ENCODE results near the gene GAS2L3.
A peak's percentile ranks its signal among the peaks of the same experiment; 100 is the strongest.
"Not testable (repeated sequence)": the region's sequence is repeated elsewhere in the genome, so short reads cannot be mapped to it uniquely, and the experiment has no call there.

GAS2L3 gene

DNA sequence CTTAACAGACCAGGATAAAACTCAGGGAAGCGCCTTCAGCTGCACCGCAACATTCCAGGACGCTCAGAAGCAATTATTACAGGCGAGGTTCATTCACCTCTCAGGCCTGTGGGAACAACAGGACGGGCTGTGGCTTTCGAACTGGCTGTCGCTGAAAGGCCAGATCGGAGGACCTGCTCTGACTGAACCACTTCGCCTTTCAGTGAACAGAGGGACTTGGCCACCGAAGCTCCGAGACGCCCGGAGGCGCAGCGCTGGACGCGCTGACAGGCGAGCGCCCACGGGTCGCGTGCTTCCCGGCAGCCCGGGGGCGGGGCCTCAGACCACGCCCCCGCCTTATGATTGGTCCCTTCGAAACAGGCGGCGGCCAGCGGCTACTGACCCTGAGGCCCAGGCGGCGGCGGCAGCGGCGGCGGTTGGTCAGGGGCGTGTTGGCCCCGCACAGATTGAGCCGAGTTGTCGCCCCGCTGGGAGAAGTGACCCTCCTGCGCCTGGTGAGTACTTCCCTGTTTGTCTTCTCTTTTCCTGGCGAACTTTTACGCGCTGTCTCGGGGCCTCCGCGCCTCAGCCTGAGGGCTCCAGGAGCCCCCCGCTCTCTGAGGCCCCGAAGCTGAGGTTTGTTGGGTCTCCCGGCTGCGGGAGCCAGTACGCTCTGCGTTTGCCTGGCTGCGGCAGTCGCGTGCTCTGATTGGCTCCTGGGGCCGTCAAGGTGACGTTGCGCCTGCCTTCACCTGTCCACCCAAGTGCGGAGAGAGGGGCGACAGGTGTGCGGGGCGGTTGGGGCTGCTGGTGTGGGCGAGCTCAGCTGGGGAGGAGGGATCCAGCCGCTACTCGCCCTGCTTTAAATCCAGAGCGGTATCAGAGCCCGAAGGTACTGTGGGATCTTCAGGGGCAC lies at the start of gene GAS2L3:
Gene GAS2L3 (plus strand): TSS at position 393 of the 895 bp plus-strand sequence. CDS start 21,221 bp downstream, outside the sequence.
- peak; percentile 81 for DNase-seq

DNA sequence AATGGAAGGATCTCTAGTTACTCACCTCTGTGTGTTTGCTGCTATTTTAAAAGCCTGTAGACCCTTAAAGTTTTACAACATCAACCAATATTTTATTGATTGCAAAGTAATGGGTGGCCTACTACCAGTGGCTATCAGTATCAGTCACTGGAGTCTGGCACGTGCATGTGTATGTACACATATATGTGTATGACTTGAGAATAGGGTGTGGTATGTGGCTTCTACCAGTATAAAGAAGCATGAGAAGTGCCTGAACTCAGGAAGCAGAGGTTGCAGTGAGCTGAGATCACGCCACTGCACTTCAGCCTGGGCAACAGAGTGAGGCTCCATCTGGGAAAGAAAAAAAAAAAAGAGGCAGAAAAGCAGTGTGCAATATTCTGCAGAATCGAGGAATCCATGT lies 45.5 kb upstream of the GAS2L3 start:
- DNase-seq, result no peak

DNA sequence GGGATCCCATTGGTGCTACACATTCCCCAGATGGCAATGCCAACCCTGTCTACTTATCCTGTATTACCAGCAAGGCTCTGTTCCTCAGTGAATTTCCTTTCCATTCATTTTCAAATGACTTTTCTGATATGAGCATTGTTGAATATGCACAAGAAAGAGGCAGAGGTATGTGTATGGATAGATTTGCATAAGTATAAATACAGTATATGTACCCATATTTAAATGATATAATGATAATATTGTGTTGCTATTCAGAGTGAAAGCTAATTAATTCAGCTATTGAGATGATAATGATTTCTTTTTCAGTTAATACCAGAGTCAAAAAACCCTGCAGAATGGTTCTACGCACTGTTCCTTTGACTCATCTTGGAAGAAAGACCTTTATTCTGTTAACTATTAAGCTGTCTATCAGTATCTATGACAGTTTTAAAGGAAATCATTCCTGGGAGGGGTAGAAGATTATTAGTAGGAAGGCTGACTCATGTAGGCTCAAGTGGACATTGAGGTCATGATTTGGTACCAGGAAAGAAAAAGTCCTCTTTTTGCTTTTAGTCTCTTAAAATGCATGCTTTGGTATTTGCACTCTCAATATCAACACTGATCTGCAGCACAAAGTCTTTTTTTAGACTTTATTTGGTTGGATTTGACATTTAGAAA lies 44.9 kb upstream of the GAS2L3 start:
- no peak for DNase-seq

DNA sequence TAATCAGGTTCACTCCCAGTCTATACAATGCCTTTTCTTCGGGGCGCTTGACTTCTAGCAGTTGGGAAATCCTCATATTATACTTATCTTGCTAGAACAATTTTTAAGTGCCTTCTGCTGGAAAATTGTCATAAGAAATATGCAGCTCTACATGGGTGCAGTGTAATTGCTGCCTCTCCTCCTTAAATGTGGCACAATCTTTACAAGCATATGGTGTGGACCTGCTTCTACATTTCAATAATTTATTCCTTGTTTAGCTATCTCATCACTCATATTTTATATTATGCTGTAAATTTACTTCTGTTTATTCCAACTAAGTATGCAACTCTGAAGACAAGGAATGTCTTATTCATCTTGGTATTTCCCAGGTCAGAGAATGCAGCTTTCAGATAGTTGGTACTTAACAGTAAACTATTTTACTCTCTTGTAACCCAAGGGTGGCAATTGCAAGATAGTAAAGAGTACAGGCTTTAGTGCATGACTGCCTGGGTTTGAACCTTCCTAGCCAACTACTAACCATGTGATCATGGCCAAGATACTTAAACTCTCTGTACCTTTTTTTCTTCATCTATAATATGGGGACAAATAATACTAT lies 43.6 kb upstream of the GAS2L3 start:
- DNase-seq, result no peak

DNA sequence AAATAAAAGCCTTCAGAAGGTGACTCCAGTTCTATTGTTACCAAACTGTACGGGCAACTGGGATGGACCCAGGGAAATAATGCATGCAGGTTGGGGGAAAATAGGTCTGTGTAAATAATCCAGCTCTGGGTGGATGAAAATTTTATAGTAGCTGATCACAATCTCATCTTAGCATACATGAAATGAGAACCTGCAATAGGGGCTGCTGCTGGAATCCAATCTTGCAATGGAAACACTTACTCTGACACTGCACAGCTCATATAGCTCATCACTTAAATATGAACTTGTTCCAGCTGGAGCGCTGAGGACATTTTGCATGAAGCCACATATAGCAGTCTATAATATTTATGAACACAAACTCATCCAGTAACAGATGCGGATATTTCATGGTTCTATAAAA lies 40.1 kb upstream of the GAS2L3 start:
- DNase-seq, result no peak

DNA sequence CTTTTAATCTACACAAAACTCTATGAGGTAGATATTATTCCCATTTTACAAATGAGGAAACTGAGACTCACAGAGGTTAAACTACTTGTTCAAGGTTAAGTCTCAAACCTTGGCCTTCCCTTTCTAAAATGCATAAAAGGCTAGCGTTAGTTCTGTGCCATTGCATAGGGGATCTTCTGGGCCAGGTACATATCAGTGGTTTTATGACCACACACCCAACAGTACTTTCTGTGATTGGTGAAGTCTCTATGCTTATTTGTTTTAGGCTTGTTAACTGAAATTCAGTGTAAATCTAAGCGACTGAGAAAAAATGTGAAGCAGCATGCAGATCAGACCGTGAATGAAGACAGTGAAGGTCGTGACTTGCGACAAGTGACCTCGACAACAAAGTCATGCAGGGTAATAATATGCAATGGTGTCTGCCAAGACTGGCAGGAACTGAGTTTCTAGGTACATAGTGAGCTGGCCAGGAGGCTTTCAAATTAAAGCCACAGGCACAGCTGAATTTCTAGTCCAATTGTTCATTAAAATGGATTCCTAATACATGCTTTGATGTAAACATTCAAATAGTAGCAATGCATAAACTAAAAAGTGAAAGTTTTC lies 38.8 kb upstream of the GAS2L3 start:
- DNase-seq, result no peak

DNA sequence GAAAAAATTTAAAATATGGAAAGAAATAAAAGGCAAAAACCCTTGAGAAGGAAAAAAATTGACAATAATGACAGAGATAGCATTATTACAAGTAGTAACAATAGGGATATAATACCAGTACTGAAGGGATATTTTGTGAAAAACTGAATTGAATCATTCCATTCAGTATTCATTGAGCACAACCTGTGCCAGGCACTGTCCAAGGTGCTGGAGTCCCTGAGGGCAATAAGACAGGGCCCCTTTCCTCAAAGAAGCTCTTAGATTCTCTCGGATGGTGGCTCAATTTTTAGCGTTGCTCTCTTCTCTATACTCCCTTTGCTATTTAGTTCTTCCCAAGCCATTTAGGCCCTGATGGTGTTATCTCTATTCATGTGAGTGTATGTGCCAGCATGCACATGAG lies 34.3 kb upstream of the GAS2L3 start:
- no peak for DNase-seq

DNA sequence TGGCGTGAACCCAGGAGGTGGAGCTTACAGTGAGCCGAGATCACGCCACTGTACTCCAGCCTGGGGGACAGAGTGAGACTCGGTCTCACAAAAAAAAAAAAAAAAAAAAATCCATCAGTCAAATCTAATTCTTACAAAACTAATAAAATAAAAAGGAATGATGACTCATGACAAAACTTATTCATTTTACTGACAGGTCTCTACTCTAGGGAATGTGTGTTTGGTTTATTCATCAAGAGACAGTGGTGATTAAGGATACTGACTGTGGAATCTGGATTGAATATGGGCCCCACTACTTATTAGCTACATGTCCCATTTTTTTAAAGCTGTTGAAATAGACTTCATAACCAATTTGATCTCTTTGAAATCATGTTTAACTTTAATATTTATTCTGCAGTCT lies 29.3 kb upstream of the GAS2L3 start:
- DNase-seq, result no peak

DNA sequence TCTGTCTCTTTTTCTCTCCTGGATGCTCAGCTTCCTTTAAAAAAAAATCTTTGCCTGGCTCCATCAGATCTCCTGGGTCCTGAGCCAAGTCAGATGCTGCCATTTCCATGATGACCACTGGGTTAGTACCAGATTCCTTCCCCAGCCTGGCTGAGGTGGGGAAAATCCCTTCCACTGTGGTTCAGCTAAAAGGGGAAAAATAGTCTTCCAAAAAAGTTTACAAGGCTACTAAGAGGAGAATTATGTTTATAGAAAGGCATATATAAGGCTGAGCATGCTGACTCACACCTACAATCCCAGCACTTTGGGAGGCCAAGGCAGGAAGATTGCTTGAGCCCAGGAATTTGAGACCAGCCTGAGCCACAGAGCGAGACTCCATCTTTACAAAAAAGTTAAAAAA lies 28.4 kb upstream of the GAS2L3 start:
- DNase-seq, result no peak

DNA sequence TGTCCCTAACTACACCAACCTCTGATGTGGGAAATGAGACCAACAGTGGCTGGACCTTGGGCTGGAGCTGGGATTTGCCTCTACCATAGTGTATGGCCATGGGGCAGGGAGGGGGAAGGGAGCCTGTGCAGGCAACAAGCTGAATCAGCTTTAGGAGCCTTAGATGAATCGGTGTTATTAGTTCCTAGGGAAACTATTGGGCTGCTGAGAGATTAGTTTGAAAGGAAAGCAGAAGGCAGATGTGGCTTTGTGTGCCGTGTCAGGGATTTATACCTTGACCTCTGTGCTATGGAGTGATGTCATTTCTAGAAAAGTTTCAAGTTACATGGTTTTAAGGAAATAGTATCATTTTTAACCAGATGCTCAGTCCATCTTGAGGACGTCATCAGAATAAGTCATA lies 19.5 kb upstream of the GAS2L3 start:
- no peak for DNase-seq

DNA sequence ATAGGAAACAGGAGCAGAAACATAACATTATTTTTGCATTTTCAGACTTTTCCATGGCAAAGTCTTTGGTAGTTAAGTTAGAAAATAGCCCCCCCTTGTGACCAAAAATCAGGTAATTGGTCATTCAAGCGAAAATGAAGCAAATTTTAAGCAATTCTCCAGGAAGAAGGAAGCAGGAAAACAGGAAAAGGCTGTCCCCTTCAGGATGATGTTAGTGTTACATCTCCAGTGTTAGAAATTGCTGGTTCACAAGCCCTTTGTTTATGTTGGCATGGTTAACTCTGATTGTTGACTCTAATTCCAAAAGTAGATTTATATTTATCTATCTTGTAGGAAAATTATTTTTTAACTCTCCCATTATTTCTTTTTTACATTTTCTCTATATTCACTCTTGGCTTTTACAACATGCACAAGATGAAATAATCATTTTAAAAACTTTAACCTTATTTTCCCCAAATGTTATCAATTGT lies 18.8 kb upstream of the GAS2L3 start:
- no peak for DNase-seq

DNA sequence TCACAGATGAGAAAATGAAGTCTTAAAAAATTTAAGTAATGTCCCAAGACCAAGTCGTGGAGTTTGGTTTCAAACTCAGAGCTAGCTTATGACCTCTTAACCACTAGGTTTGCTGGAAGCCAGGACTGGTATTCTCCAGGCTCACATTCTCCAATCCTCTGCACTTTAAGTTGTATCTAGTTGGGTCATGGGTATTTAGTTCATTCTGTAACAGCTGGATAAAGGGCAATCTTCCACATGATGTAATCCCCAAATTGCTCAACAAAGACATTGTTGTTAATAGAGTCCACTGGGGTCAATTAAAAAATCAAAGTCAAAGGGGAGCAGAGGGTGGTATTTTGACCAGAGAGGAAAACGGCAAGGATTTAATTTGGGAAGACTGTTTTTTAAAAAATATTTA lies 17.8 kb upstream of the GAS2L3 start:
- DNase-seq, result no peak

DNA sequence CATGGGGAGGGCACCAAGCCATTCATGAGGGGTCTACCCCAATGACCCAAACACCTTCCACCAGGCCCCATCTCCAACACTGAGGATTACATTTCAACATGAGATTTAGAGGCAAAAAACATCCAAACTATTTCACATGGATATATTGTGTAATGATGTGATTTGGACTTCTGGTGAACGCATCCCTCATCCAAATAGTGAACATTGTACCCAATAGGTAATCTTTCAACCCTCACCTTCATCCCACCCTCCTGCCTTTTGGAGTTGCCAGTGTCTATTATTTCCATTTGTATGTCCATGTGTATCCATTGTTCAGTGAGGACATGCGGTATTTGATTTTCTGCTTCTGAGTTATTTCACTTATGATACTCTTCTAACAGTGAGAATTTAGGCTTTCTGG lies 16.1 kb upstream of the GAS2L3 start:
- no peak for DNase-seq

DNA sequence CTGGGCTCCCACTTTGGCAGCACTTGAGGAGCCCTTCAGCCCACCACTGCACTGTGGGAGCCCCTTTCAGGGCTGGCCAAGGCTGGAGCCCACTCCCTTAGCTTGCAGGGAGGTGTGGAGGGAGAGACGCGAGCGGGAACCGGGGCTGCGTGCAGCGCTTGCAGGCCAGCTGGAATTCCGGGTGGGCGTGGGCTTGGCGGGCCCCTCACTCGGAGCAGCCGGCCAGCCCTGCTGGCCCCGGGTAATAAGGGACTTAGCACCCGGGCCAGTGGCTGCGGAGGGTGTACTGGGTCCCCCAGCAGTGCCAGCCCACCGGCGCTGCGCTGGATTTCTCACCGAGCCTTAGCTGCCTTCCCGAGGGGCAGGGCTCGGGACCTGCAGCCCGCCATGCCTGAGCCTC lies 14.2 kb upstream of the GAS2L3 start:
- not testable (repeated sequence) for DNase-seq

DNA sequence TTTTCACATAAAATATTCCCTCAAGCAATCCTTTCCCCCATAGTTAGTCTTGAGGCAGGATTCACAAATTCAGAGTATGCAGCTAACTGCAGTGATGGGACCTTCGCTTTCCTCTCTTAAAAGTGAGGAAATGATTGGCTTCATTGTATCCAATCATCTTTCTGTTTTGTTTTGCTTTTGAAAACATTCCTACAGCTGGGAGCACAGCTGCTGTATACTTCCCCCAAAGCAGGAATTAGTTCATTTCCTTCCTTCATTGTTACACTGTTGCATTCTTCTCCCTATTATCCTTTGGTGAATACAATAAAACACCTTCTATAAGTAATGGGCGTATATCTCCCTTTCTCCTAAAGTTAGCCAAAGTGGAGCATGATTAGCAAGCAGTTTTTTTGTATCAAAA lies 9.4 kb upstream of the GAS2L3 start:
- DNase-seq, result no peak

DNA sequence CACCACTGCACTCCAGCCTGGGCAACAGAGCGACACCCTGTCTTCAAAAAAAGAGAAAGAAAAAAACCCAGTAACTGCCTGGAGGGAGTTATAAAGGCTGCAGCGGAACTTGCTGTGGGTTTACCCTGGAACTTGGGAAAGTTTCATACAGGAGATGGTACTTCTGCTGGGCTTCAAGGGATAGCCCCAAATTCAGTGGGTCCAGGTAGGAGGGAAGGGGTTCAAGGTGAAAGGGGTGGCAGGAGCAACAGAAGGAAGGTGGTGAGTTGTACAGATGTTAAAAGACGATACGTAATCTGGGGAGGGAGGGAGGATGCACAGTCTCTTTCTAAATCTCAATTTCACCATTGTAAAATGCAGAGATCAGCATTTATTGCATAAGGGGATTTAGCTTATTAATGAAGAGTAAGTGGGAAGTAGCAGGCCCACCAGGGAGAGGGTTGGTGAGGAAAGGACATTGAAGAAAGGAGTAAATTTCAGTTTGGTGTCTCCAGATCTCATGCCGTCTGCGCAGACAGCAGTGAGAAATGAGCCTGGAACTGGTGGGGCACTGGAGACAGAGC lies 8.5 kb upstream of the GAS2L3 start:
- no peak for DNase-seq

DNA sequence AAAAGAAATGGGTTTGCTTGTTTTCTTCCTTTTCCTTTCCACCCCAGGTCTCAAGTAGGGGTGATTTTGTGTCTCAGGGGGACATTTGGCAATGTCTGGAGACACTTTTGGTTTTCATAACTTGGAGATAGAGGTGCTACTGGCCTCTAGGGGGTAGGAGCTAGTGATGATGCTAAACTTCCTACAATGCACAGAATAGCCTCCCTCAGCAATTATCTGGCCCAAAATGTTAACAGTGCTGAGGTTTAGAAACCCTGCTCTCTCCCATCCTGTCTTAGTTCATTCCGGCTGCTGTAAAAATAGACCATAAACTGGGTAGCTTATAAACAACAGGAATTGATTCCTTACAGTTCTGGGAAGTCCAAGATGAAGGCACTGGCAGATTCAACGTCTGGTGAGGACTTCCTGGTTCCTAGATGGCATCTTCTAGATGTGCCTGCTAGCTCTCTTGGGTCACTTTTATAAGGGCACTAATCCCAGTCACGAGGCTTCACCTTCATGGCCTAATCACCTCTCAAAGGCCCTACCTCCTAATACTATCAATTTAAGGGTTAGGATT lies 7.4 kb upstream of the GAS2L3 start:
- DNase-seq, result no peak

DNA sequence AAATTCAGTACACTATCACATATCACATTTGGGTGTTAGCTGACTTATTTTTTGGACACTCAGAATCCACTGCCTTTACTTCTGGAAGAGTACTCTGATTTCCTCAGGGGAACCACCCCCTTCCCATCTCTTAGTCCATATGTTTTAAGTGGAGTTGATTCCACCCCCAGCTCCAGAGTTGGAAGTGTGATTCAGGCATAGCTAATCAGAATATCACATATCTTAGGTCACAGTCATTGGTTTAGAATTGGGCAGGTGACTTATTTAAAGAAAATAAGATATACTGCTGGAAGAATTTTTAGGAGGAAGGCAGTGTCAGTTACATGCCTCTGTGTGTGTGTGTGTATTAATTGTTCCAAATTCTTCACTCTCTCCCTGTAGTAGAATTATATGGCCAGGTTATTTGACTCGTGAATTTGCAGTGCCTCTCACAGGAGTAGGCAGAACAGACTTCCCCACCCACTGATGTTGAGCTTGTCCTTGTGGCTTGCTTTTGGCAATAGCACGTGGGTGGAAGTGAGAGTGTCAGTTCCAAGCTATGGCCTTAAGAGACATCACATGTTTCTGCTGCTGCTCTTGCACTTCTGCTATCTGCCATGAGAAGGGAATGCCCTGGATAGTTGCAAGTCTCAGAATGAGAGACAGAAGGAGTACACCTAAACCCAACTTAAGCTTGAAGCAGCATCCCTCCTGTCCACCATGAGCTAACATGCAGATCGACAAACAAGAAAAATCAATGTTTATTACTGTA lies 6.4 kb upstream of the GAS2L3 start:
- DNase-seq, result no peak

DNA sequence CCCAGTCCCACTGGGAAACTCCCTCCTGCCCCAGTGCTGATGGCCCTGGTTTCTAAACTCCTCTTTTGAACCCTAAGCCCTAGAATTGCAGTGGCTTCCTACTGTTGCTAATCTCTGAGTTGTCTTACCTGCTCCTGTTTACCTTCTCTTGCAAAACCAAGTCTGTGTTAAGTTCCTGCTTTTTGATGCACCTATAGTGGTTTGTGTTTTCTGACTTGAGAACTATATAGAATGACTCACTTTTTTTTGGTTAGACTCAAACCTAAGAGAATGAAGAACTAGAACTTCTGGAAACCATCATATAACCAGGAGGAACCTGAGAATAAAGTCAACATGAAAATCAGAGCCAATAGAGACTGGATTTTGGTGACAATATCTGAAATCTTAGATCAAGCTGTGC lies 5.5 kb upstream of the GAS2L3 start:
- no peak for DNase-seq

DNA sequence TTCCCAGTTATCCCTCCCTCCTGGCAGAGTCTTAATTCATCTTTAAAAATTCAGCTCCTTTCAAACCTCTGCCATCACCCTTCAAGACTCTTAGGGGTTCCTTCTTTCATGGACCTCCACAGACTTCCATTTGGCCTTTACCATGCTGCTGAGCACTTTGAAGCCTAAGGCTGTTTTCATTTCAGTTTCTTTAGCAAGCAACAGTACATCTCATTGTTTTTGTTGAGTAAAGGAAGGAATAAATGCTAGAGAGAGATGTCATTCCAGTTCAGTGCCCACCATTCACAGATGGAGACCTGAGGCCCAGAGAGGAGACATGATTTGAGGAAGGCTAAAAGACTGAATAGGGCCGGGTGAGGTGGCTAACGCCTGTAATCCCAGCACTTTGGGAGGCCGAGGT lies 1.3 kb upstream of the GAS2L3 start:
- no peak for DNase-seq

DNA sequence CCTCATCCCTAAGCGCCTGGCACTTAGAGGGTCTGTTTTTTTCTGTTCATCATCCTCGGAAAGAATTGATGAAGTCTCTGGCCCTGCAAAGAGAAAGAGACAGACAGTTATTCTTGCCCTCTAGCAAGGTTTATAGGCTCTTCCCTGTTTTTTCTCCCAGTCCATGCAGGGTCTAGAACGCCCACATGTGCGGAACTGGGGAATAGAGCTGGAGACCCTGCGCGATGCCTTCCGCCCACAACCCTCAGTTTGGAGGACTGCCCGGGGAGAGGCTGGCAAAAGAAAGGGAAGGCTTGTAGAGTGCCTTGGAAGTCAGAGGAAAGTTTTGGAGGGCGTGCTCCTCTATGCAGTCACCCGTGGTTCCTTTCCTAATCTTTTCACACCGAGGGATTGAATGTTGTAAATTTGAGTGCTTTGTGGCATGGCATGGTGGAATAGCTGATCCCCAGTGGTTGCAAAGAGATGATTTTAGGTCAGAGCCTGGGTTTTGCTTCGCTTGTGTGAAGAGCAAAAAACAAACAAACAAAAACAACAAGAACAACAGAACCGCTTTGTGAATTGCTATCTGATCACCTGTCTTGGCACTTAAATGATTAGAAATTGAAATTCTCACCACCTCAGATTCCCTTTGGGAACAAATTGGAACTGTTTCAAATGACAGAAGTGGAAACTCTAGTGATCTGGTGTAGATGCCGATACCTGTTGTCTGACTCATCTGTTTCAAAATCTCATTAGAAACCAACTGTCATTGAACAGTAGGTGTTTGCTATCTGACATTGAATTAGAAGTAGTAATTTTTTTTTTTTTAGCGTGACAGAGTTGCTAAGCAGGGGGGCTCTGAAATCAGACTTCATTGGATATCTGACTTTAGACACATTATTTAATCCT lies 947 bp downstream of the GAS2L3 start:
- DNase-seq, result no peak

Data from activated CD8-positive, alpha-beta memory T cell treated with anti-CD3 and anti-CD28 coated beads for 24 hours (primary cell).